HG03558 (cell line): ENCODE results near the gene NELL1.

Source experiments
- ATAC-seq: cut with Tn5 transposase; IDR thresholded peaks from one replicate; pipeline ENCODE4 v1.9.1; 2021; ENCODE audit warnings: moderate number of reproducible peaks; ENCODE audit not compliant: unreplicated experiment; ENCODE audit errors: extremely low read depth

NELL1 gene

DNA sequence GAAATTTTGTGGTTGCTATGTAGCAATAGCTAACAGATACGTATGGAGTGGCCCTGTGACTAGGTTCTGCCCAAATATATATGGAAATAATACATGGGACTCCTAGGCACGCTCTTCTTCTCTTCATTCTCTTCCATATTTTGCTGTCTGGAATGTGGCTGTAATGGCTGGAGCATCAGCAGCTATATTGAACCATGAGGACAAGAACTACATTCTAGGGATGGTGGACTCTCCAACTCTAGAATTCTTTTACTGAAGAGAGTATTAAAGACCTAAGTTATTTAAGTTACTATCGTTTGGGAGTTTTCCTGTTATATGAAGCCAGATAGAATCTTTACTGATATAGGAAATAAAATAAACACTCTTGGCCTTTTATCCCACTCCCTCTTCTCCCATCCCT, 7.5 kb upstream of the NELL1 start:
- no peak for ATAC-seq

DNA sequence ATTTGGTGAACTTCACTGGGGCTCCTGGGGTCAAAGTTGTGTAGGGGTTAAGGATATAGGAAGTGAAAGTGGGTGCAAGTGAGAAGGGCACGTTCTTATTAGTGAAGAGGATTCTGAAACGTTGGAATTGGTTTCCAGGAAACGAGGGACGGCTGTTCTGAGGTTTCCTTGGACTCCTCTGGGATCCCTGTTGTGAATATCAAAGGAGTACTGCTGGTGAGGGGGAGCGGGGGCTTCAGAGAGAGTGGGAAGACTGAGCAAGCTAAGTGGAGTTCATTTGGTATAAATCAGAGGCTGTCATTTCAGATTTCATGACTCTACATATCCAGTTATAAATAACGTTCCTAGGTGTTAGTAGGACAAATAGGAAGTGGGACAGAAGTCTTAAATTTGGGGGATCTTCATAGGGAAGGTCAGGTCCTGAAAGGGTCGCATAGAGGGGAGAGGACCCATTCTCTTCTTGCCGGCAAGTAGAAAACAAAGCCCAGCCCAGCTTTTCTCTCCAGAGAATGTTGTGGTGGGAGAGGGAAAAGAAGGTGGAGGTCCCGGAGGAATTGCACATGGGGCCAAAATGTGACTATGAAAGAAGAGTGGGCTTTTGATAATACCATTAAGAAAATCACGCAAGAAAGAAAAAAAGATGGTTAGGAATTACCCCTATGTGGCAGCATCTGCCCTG, 1.1 kb upstream of the NELL1 start:
- no peak for ATAC-seq

DNA sequence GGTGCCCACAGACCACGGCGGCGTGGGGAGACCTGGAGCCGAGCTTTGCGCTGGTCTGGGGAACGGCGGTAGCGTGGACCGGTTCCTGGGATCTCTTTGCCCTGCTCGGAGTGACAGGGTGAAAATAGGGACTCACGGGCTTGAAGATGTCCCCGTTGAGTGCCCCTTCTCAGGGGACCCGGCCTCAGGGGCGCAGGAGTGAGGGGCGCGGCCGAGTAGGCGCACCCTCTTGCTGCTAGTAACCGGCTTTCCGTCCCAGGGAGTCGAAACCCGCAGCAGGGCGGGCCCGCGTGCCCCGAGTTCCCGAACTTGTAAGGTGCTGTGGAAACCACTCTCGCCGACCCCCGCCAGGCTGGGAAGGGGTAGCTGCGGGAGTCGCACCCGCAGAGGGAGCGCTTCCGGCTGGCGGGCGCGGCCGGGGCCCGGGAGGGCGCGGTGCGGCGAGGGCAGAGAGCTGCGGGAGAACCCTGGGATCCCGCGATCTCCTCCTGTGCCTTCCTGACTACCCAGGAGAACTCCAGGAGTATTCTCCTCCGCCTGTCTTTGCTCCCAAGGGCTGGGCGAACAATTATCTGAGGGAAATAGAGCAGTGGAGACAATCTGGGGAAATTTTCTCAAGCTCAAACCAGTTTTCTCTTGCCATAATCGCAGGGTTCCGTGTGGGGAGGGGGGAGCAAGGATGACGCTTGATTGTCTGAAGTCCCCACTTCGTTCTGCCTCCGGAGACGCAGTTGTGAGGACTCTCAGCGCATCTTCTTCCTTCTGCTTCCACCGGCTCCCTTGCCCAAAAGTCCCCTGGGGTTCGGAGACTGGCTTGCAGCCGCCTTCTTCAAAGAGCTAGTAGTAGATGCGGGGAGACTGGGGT, 666 bp downstream of the NELL1 start:
- ATAC-seq, result no peak

DNA sequence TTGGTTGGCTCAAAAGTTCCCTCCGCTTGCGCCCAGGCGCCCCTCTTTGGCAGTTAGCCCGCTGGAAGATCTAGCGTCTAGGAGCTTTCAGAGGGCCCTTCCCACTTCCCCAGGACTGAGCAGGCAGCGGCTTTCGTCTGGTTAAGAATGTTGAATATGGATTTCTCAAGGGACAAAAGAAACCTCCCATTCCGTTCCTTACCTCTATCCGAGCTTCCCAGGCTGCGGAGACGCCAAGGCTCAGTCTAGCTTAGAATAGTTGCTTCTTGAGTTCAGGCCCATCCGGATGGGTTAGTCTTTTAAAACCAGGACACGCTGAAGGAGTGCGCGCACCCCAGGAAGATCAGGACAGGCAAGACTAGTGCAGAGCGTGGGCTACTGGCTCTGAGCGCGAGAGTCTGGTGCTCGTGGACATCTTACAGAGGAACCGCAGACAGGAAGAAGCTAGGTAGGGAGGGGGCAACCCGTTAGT, 1.6 kb downstream of the NELL1 start:
- no peak for ATAC-seq

DNA sequence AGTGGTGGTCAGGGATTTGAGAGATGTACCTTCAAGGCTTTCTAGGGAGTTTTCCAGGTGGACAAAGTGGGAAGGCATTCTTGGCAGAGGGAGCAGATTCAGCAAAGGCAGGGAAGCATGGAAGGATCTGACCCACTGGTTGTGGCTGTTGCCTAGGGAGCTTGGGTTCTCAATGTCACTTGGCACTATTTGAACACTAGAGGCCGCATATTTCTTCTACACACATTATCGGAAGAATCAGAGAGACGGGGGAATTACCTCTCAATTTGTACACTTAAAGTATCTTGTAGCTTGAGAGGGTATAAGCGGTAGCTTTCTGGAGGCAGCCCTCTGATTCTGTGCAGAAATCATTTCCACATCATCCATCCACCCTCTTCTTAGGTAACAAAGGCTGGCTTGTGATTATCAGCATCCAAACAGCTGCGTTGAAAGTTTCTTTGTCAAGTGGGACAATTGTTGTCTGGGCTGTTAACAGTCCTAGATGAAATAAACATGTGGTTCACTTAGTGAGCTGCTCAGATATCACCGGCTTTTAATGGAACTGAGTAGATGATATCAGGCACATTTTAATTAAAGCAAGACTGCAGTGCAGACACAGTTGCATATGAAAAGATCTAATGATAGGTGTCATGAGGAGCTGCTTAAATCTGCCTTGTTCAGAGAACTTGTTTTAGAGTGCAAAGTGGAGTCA, 2.6 kb downstream of the NELL1 start:
- ATAC-seq, result no peak

DNA sequence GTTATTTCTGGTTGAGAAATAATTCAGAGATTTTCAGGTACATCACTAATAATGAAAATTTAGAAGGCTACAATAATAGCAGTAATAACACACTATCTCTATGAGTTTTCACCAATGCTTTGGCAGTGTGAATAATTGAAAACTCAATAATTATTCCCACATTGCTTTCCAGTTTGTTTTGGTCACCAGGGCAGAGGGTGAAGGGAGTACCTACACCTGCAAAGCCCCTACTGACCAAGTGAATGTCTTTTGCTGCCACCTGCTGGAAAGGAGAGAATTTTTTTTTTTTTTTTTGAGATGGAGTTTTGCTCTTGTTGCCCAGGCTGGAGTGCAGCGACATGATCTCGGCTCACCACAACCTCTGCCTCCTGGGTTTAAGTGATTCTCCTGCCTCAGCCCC, 3.2 kb downstream of the NELL1 start:
- ATAC-seq, result no peak

DNA sequence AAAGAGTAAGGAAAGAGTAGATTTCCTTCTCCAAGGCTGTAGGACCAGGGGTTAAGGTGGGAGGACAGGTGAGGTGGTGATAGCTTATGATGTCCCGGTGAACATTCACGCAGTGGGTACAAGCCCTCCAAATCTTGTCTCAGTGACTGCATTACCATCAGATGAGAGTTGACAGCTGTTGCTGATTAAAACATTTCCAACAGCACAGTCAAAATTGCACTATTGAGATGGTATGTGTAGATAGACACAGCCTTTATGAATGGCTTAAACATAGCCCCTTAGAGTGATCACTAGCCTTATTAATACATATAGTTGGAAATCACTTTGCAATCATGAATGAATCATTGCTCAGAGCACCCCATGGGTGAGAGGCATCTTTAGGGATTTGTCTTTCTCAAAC, 7.3 kb downstream of the NELL1 start:
- no peak for ATAC-seq

DNA sequence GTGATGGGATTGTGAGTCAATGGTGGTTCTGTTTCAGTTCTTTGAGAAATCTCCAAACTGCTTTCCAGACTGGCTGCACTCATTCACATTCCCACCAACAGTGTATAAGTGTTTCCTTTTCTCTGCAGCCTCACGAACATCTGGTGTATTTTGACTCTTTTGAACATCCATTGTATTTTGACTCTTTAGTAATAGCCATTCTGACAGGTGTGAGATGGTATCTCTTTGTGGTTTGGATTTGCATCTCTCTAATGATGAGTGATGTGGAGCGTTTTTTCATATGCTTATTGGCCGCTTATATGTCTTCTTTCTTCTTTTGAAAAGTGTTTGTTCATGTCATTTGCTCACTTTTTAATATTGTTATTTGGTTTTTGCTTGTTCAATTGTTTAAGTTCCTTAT, 19.4 kb downstream of the NELL1 start:
- ATAC-seq, result no peak

DNA sequence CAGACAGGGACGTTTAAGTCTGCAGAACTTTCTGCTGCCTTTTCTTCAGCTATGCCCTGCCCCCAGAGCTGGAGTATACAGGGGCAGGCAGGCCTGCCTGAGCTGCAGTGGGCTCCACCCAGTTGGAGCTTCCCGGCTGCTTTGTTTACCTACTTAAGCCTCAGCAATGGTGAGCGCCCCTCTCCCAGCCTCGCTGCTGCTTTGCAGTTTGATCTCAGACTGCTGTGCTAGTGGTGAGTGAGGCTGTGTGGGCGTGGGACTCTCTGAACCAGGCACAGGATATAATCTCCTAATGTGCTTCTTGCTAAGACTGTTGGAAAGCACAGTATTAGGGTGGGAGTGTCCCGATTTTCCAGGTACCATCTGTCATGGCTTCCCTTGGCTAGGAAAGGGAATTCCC, 38.5 kb downstream of the NELL1 start:
- no peak for ATAC-seq

DNA sequence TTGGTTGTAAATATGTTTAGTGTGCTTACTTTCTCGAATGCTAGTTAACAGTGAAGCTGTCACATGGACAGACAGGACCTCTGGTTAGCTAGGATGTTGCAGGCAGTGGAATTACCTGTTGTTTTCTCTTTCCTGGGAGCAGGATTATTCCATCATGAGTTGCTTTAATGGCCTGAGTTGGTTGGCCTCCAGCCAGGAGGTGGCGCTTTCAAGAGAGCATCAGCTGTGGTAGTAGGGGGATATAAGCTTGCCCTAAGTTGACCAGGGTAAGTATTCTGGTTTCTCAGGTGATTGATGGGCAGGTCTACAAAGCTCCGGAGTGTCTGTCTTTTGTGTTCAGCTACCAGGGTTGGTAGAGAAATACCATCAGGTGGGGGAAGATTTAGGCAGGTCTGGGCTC, 43.5 kb downstream of the NELL1 start:
- no peak for ATAC-seq

DNA sequence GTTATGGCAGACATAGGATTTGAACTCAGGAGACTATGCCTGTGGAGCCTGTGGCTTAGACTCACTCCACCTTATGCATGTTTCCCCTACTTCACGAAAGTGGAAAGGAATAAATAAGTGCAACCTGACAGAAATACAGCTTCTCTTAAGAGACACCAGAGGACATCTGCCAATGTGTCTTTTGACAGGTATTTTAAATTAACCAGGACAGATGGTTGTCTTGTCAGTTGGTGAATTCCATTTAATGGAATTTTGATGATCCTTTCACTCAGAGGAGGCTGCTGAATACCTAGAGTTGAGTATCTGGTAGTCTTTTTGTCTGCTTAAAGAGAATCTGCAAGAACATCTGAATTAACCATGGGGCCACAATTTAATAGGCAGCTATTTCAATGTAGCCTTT, 46.1 kb downstream of the NELL1 start:
- ATAC-seq, result no peak

DNA sequence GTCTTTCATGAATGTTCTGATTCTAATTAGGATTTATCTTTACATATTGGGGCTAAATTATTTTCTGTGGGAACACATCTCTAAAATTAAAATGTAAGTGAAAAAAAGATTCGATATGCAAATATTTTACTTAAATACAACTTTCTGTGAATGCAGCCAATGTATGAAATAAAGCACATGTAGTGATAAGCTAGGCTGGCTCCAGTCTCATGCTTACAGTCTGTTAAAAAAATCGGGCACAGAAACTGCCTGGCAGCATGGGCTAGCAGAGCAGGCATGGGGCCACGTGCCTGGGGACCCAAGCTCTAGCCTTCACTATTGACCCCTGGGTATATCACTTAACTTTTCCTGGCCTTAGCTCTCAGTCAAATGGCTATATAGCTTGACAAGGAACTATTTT, 46.5 kb downstream of the NELL1 start:
- ATAC-seq, result no peak

DNA sequence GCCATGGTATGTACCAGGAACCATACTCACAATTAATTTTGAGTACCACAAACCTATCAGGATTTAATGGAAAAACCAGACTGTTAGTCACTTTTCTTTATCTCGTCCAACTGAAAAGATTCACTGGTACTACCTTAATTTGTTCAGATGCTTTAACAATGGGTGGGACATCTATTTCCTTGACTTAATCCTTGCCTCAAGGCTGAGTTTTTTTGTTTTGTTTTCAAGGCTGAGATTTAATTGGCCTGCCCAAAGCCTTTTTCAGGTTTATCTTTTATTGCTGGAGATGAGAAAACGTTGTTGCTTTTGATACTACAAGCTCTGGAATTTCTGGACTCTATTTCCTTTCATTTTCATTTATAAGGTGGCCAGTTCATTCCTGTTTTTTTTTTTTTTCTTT, 50.4 kb downstream of the NELL1 start:
- no peak for ATAC-seq

DNA sequence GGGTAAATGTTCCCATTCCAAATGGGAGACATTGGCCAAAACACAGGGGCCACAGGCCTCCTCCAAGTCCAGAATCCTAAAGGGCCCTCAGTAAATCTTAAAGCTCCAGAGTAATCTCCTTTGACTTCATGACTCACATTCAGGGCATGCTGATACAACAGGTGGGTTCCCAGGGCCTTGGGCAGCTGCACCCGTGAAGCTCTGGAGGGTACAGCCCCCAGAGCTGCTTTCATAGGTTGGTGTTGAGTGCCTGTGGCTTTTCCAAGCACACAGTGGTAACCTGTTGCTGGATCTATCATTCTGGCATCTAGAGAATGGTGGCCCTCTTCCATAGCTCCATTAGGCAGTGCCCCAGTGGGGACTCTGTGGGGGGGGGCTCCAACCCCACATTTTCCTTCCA, 54.0 kb downstream of the NELL1 start:
- no peak for ATAC-seq

DNA sequence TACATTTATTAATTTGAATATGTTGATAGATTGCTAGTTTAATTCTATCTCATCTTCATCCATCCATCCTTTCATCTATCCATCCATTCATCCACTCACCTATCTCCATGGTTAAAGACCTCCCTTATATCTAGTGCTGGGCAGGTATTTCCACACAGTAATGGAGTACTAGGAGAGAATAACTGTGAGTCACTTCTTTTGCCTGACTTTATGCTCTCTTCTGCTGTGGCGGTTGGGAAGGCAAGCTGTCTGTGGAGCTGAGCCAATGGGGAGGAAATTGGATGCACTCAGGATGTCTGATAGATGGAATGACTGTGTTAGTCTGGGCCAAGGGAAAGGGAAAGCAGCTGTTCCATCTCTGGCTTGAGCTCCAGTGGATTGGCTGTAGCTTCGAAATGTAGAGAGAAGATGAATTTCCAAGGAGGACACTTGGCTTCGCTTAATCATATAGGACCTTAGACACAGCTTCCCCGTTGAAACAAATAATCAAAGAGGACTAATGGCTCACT, 60.3 kb downstream of the NELL1 start:
- ATAC-seq, result no peak

DNA sequence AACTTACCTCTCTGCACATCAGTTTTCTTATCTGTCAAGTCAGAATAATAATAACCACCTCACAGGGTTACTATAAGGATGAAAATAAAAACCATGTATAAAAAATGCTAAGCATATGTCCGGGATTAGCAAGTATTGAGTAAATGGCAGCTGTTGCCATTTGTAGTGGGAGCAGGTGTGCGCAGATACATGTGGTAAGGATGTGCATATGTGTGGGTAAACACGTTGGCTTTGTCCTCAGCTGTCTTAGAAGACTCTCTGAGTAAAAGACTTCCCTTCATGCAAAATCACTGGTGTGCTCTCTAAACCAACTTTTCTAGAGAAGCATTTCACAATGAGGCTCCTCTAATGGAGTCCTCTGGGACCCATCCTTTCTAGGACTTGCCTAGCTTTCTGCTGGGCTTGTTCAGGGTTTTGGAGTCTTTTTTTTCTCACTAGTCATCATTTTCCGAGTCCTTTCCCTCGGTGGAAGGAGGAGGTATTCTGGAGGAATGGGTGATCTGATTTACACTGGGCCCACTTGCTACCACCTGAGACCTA, 62.4 kb downstream of the NELL1 start:
- ATAC-seq, result no peak

DNA sequence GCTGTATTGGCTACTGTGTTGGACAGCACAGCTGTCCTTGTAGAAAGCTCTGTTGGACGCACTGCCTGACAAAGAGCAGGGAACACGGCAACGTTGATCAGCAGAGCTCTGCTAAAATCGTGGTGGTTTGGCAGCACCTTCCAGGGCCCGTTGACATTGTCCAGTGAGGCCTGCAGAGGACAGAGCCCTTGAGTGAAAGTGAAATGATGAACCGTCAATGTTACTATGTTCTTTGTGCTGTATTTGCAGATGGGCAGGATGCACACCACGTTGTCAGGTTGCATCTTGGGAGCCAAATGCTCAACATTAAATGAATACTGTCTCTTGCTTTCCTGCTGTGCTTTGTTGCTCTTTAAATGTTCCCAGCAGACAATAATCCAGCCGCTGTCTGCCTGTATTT, 69.7 kb downstream of the NELL1 start:
- no peak for ATAC-seq

DNA sequence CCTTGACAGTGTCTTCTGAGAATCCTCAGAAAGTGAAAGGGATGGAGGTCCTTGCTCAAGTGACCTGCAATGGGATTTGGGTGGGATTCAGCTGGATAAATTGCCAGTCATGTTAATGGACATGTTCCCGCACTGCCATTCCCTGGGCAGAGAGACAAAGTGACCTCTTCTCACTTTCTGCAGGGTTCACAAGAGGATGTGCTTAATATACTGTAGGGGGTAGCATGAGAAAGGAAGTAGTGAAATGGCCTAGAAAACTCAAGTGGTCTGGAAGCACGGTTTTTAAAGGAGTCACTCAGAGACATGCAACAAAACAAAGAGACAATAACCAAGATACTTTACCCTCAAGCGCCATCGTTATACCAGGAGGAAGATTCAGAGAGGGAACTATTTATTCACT, 70.2 kb downstream of the NELL1 start:
- no peak for ATAC-seq

DNA sequence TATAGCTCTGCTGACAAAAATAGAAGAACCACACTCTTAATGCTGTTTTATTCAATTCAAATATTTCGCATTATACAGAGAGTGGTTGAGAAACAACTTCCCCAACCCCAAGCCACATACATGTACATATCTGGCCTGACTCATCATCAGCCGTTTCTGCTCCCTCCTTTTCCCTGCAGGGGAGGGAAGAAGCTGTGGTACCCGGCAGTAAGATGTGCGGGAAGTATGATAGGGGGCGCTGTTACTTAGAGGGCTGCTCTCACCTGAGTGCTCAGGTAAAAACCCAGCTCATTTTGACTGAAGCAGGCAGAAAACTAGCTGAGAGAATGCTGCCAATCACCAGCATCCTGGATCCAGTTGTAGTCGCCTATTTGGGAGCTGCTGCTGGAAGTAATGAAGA, 85.5 kb downstream of the NELL1 start:
- no peak for ATAC-seq

DNA sequence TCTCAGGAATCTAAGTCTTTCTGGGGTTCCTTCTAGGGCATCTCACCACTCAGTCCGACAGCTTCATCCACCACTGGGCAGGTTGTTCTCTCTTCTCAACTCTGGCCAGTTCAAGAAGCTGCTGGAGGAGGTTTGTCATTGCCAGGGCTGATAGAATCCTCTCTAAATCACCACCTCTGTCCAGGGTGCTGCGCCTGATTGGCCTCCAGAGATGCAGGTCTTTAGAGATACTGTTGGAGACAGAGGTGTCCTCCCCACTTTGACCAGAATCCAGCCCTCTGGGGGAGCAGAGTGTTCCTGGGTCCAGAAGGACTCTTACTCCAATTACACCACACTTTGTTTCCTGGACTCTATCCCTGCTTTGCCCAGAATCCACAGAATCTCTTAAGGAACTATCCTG, 90.2 kb downstream of the NELL1 start:
- ATAC-seq, result no peak

DNA sequence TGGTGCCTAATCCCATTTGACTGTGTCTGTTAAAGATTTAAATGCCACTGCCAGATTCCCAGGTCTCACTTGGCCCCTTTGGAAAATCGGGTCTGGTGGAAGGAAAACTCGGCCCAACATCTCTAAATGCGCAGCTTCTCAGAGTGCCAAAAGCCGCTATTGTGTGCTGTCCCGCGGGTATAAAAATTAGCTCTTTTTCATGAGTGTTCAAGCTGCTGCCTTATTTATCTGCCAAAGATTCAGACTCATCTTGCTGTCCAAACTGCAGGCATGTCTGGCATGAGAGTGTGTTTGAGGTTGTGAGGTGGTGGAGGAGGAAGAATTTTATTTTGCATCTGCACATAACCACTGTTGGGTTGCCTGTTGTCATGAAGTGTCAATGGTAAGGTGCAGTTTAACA, 91.4 kb downstream of the NELL1 start:
- ATAC-seq, result no peak
